ENCODE results near the gene GCKR. TPM values are rescaled to one million over a fixed set of nuclear protein-coding genes. Genes with fewer than 3 reads are reported as not detected.

The GCKR gene
- total RNA-seq, 1 experiment from 2014 or later = not detected

- Histone ChIP-seq H3K36me3 (ENCODE audit: insufficient read depth, low read length, poor library complexity, severe bottlenecking) (no peaks in the 10 kb centered on the region), H3K27ac (ENCODE audit: low read depth, low read length, poor library complexity, severe bottlenecking) (no peak overlapping the region), H3K4me3 (ENCODE audit: low read depth, low read length, poor library complexity, severe bottlenecking) (no peak overlapping the region), H3K9me3 (ENCODE audit: low read depth, low read length, poor library complexity, severe bottlenecking) (no peaks in the 10 kb centered on the region), H3K4me1 (ENCODE audit: insufficient read depth, low read length, poor library complexity, severe bottlenecking) (no peaks in the 10 kb centered on the region), H3K27me3 (replicated peaks; ENCODE audit: insufficient read depth, low read depth, low read length, poor library complexity) (peaks cover 35% of the 10 kb centered on the region)
- DNase-seq (ENCODE audit: low spot score) = no peak
- no peak for TF ChIP-seq CTCF (conservative IDR thresholded peaks at IDR 0.05; ENCODE audit: low read depth, low read length)
- CTCF ChIA-PET = no interaction called here
- no TSS peak for BruUV-seq (replicated peaks)
- POLR2A ChIA-PET (ENCODE audit: low non-redundant PET) = no interaction called here
- intact Hi-C loops (cut with micrococcal nuclease; ENCODE audit: unreplicated experiment) = no loop called here
Observed at GRCh38 chr2:27497288-27497627, 619 bp downstream of the GCKR start.

- H3K4me3 ChIP-seq (ENCODE audit: low read depth, low read length, poor library complexity, severe bottlenecking) = no peak overlapping the region
- no peak overlapping the region for H3K27ac ChIP-seq (ENCODE audit: low read depth, low read length, poor library complexity, severe bottlenecking)
- no peaks in the 10 kb centered on the region for H3K9me3 ChIP-seq (ENCODE audit: low read depth, low read length, poor library complexity, severe bottlenecking)
- no TSS peak for BruUV-seq (replicated peaks)
- TF ChIP-seq CTCF (conservative IDR thresholded peaks at IDR 0.05; ENCODE audit: low read depth, low read length) (no peak), EZH2 (IDR thresholded peaks at IDR 0.05; ENCODE audit: borderline replicate concordance, low read depth, low read length, poor library complexity, severe bottlenecking) (no peak)
- CTCF ChIA-PET = no interaction called here
- H3K36me3 ChIP-seq (ENCODE audit: insufficient read depth, low read length, poor library complexity, severe bottlenecking) = no peaks in the 10 kb centered on the region
- POLR2A ChIA-PET (ENCODE audit: low non-redundant PET) = no interaction called here
- peaks cover 35% of the 10 kb centered on the region for H3K27me3 ChIP-seq (replicated peaks; ENCODE audit: insufficient read depth, low read depth, low read length, poor library complexity)
- H3K4me1 ChIP-seq (ENCODE audit: insufficient read depth, low read length, poor library complexity, severe bottlenecking) = no peaks in the 10 kb centered on the region
- intact Hi-C loops (cut with micrococcal nuclease; ENCODE audit: unreplicated experiment) = no loop called here
- no peak for DNase-seq (ENCODE audit: low spot score)
Observed at GRCh38 chr2:27498975-27499374, 2.3 kb downstream of the GCKR start.

GRCh38 chr2:27501042-27501441, 4.4 kb downstream of the GCKR start:
- H3K9me3 ChIP-seq (ENCODE audit: low read depth, low read length, poor library complexity, severe bottlenecking) = no peaks in the 10 kb centered on the region
- POLR2A ChIA-PET (ENCODE audit: low non-redundant PET) = no interaction called here
- intact Hi-C loops (cut with micrococcal nuclease; ENCODE audit: unreplicated experiment) = no loop called here
- no peak for TF ChIP-seq EZH2 (IDR thresholded peaks at IDR 0.05; ENCODE audit: borderline replicate concordance, low read depth, low read length, poor library complexity, severe bottlenecking)
- no peak for TF ChIP-seq CTCF (conservative IDR thresholded peaks at IDR 0.05; ENCODE audit: low read depth, low read length)
- H3K27ac ChIP-seq (ENCODE audit: low read depth, low read length, poor library complexity, severe bottlenecking) = no peak overlapping the region
- H3K4me3 ChIP-seq (ENCODE audit: low read depth, low read length, poor library complexity, severe bottlenecking) = no peak overlapping the region
- H3K4me1 ChIP-seq (ENCODE audit: insufficient read depth, low read length, poor library complexity, severe bottlenecking) = no peaks in the 10 kb centered on the region
- BruUV-seq (replicated peaks) = no TSS peak
- peaks cover 25% of the 10 kb centered on the region for H3K27me3 ChIP-seq (replicated peaks; ENCODE audit: insufficient read depth, low read depth, low read length, poor library complexity)
- CTCF ChIA-PET = no interaction called here
- H3K36me3 ChIP-seq (ENCODE audit: insufficient read depth, low read length, poor library complexity, severe bottlenecking) = no peaks in the 10 kb centered on the region
- DNase-seq (ENCODE audit: low spot score) = no peak

Data from A673 (cell line).